ENCODE results near the gene DHX57.
A peak's percentile ranks its signal among the peaks of the same experiment; 100 is the strongest.

Gene DHX57

GRCh38 chr2:38905251-38905650 lies 29.5 kb upstream of the DHX57 start:
- H3K9ac ChIP-seq (ENCODE audit: low read length in 5 of 5), result no peak overlapping the region
- no peaks in the 10 kb centered on the region for H3K9me3 ChIP-seq (ENCODE audit: control insufficient read depth in 5 of 5, low read length in 5 of 5)
- no peaks in the 10 kb centered on the region for H3K4me1 ChIP-seq (ENCODE audit: control insufficient read depth in 5 of 5, insufficient read depth in 5 of 5, low read length in 5 of 5)
- H3K27me3 ChIP-seq (ENCODE audit: control insufficient read depth in 5 of 5, insufficient read depth in 4 of 5, low read length in 5 of 5), result no peaks in the 10 kb centered on the region
- H3K4me3 ChIP-seq (ENCODE audit: low read depth in 1 of 5, low read length in 5 of 5), result no peak overlapping the region
- H3K27ac ChIP-seq (ENCODE audit: low read depth, low read length), result no peak overlapping the region
- H3K36me3 ChIP-seq (ENCODE audit: control insufficient read depth in 5 of 5, insufficient read depth in 5 of 5, low read length in 5 of 5), result no peaks in the 10 kb centered on the region

GRCh38 chr2:38900726-38901125 lies 25.0 kb upstream of the DHX57 start:
- Histone ChIP-seq H3K4me1 (ENCODE audit: control insufficient read depth in 5 of 5, insufficient read depth in 5 of 5, low read length in 5 of 5) (no peaks in the 10 kb centered on the region), H3K27ac (ENCODE audit: low read depth, low read length) (no peak overlapping the region), H3K9me3 (ENCODE audit: control insufficient read depth in 5 of 5, low read length in 5 of 5) (no peaks in the 10 kb centered on the region), H3K36me3 (ENCODE audit: control insufficient read depth in 5 of 5, insufficient read depth in 5 of 5, low read length in 5 of 5) (no peaks in the 10 kb centered on the region), H3K4me3 (ENCODE audit: low read depth in 1 of 5, low read length in 5 of 5) (no peak overlapping the region), H3K27me3 (ENCODE audit: control insufficient read depth in 5 of 5, insufficient read depth in 4 of 5, low read length in 5 of 5) (no peaks in the 10 kb centered on the region), H3K9ac (ENCODE audit: low read length in 5 of 5) (no peak overlapping the region)

GRCh38 chr2:38898256-38898655 lies 22.5 kb upstream of the DHX57 start:
- Histone ChIP-seq H3K27me3 (ENCODE audit: control insufficient read depth in 5 of 5, insufficient read depth in 4 of 5, low read length in 5 of 5) (no peaks in the 10 kb centered on the region), H3K4me1 (ENCODE audit: control insufficient read depth in 5 of 5, insufficient read depth in 5 of 5, low read length in 5 of 5) (no peaks in the 10 kb centered on the region), H3K9me3 (ENCODE audit: control insufficient read depth in 5 of 5, low read length in 5 of 5) (no peaks in the 10 kb centered on the region), H3K4me3 (ENCODE audit: low read depth in 1 of 5, low read length in 5 of 5) (no peak overlapping the region), H3K9ac (ENCODE audit: low read length in 5 of 5) (no peak overlapping the region), H3K36me3 (ENCODE audit: control insufficient read depth in 5 of 5, insufficient read depth in 5 of 5, low read length in 5 of 5) (no peaks in the 10 kb centered on the region), H3K27ac (ENCODE audit: low read depth, low read length) (no peak overlapping the region)

GRCh38 chr2:38892819-38893218 lies 17.1 kb upstream of the DHX57 start:
- no peaks in the 10 kb centered on the region for H3K27me3 ChIP-seq (ENCODE audit: control insufficient read depth in 5 of 5, insufficient read depth in 4 of 5, low read length in 5 of 5)
- H3K4me3 ChIP-seq (ENCODE audit: low read depth in 1 of 5, low read length in 5 of 5), result no peak overlapping the region
- no peak overlapping the region for H3K9ac ChIP-seq (ENCODE audit: low read length in 5 of 5)
- no peaks in the 10 kb centered on the region for H3K36me3 ChIP-seq (ENCODE audit: control insufficient read depth in 5 of 5, insufficient read depth in 5 of 5, low read length in 5 of 5)
- peaks cover 0 to 4% (median 0%) of the 10 kb centered on the region in 5 donors for H3K9me3 ChIP-seq (ENCODE audit: control insufficient read depth in 5 of 5, low read length in 5 of 5)
- no peak overlapping the region for H3K27ac ChIP-seq (ENCODE audit: low read depth, low read length)
- no peaks in the 10 kb centered on the region for H3K4me1 ChIP-seq (ENCODE audit: control insufficient read depth in 5 of 5, insufficient read depth in 5 of 5, low read length in 5 of 5)

- Histone ChIP-seq H3K9ac (ENCODE audit: low read length in 5 of 5) (no peak within 1 kb of the TSS), H3K27me3 (ENCODE audit: control insufficient read depth in 5 of 5, insufficient read depth in 4 of 5, low read length in 5 of 5) (no peaks in the 10 kb centered on the region), H3K4me3 (ENCODE audit: low read depth in 1 of 5, low read length in 5 of 5) (no peak within 1 kb of the TSS), H3K36me3 (ENCODE audit: control insufficient read depth in 5 of 5, insufficient read depth in 5 of 5, low read length in 5 of 5) (no peaks in the 10 kb centered on the region), H3K4me1 (ENCODE audit: control insufficient read depth in 5 of 5, insufficient read depth in 5 of 5, low read length in 5 of 5) (no peaks in the 10 kb centered on the region), H3K27ac (ENCODE audit: low read depth, low read length) (no peak within 1 kb of the TSS), H3K9me3 (ENCODE audit: control insufficient read depth in 5 of 5, low read length in 5 of 5) (peaks cover 0 to 4% (median 0%) of the 10 kb centered on the region in 5 donors)
These were observed 13.8 kb upstream of the DHX57 start, which contains the start of gene ARHGEF33 for GRCh38 chr2:38889575-38889974. ARHGEF33 (plus strand) TSS chr2:38889875; CDS start chr2:38919448, 29,573 bp downstream.

- Histone ChIP-seq H3K9me3 (ENCODE audit: control insufficient read depth in 5 of 5, low read length in 5 of 5) (peaks cover 0 to 4% (median 0%) of the 10 kb centered on the region in 5 donors), H3K9ac (ENCODE audit: low read length in 5 of 5) (no peak overlapping the region), H3K4me1 (ENCODE audit: control insufficient read depth in 5 of 5, insufficient read depth in 5 of 5, low read length in 5 of 5) (no peaks in the 10 kb centered on the region), H3K4me3 (ENCODE audit: low read depth in 1 of 5, low read length in 5 of 5) (no peak overlapping the region), H3K27me3 (ENCODE audit: control insufficient read depth in 5 of 5, insufficient read depth in 4 of 5, low read length in 5 of 5) (no peaks in the 10 kb centered on the region), H3K27ac (ENCODE audit: low read depth, low read length) (no peak overlapping the region), H3K36me3 (ENCODE audit: control insufficient read depth in 5 of 5, insufficient read depth in 5 of 5, low read length in 5 of 5) (no peaks in the 10 kb centered on the region)
These were observed 13.3 kb upstream of the DHX57 start for GRCh38 chr2:38889045-38889444.

GRCh38 chr2:38887902-38888554 lies 12.3 kb upstream of the DHX57 start:
- H3K36me3 ChIP-seq (ENCODE audit: control insufficient read depth in 5 of 5, insufficient read depth in 5 of 5, low read length in 5 of 5), result no peaks in the 10 kb centered on the region
- no peak overlapping the region for H3K4me3 ChIP-seq (ENCODE audit: low read depth in 1 of 5, low read length in 5 of 5)
- H3K27ac ChIP-seq (ENCODE audit: low read depth, low read length), result no peak overlapping the region
- peaks cover 0 to 4% (median 0%) of the 10 kb centered on the region in 5 donors for H3K9me3 ChIP-seq (ENCODE audit: control insufficient read depth in 5 of 5, low read length in 5 of 5)
- H3K27me3 ChIP-seq (ENCODE audit: control insufficient read depth in 5 of 5, insufficient read depth in 4 of 5, low read length in 5 of 5), result no peaks in the 10 kb centered on the region
- H3K4me1 ChIP-seq (ENCODE audit: control insufficient read depth in 5 of 5, insufficient read depth in 5 of 5, low read length in 5 of 5), result no peaks in the 10 kb centered on the region
- H3K9ac ChIP-seq (ENCODE audit: low read length in 5 of 5), result no peak overlapping the region

GRCh38 chr2:38887347-38887746 lies 11.6 kb upstream of the DHX57 start:
- Histone ChIP-seq H3K9ac (ENCODE audit: low read length in 5 of 5) (no peak overlapping the region), H3K4me1 (ENCODE audit: control insufficient read depth in 5 of 5, insufficient read depth in 5 of 5, low read length in 5 of 5) (no peaks in the 10 kb centered on the region), H3K27me3 (ENCODE audit: control insufficient read depth in 5 of 5, insufficient read depth in 4 of 5, low read length in 5 of 5) (no peaks in the 10 kb centered on the region), H3K27ac (ENCODE audit: low read depth, low read length) (no peak overlapping the region), H3K4me3 (ENCODE audit: low read depth in 1 of 5, low read length in 5 of 5) (no peak overlapping the region), H3K36me3 (ENCODE audit: control insufficient read depth in 5 of 5, insufficient read depth in 5 of 5, low read length in 5 of 5) (peaks cover 0 to 3% (median 0%) of the 10 kb centered on the region in 5 donors), H3K9me3 (ENCODE audit: control insufficient read depth in 5 of 5, low read length in 5 of 5) (peaks cover 0 to 4% (median 0%) of the 10 kb centered on the region in 5 donors)

- no peaks in the 10 kb centered on the region for H3K4me1 ChIP-seq (ENCODE audit: control insufficient read depth in 5 of 5, insufficient read depth in 5 of 5, low read length in 5 of 5)
- H3K27ac ChIP-seq (ENCODE audit: low read depth, low read length), result no peak overlapping the region
- H3K36me3 ChIP-seq (ENCODE audit: control insufficient read depth in 5 of 5, insufficient read depth in 5 of 5, low read length in 5 of 5), result peaks cover 0 to 6% (median 2%) of the 10 kb centered on the region in 5 donors
- H3K4me3 ChIP-seq (ENCODE audit: low read depth in 1 of 5, low read length in 5 of 5), result no peak overlapping the region
- no peak overlapping the region for H3K9ac ChIP-seq (ENCODE audit: low read length in 5 of 5)
- peaks cover 0 to 4% (median 0%) of the 10 kb centered on the region in 5 donors for H3K9me3 ChIP-seq (ENCODE audit: control insufficient read depth in 5 of 5, low read length in 5 of 5)
- H3K27me3 ChIP-seq (ENCODE audit: control insufficient read depth in 5 of 5, insufficient read depth in 4 of 5, low read length in 5 of 5), result no peaks in the 10 kb centered on the region
These were observed 10.3 kb upstream of the DHX57 start for GRCh38 chr2:38886063-38886462.

GRCh38 chr2:38876407-38876806 lies 673 bp upstream of the DHX57 start:
- H3K27ac ChIP-seq (ENCODE audit: low read depth, low read length), result peak overlapping the region; percentile 51
- no peaks in the 10 kb centered on the region for H3K27me3 ChIP-seq (ENCODE audit: control insufficient read depth in 5 of 5, insufficient read depth in 4 of 5, low read length in 5 of 5)
- H3K9me3 ChIP-seq (ENCODE audit: control insufficient read depth in 5 of 5, low read length in 5 of 5), result peaks cover 0 to 6% (median 3%) of the 10 kb centered on the region in 5 donors
- peak overlapping the region; percentile 69 to 86 (median 77) for H3K9ac ChIP-seq (ENCODE audit: low read length in 5 of 5)
- peak overlapping the region; percentile 96 to 100 (median 99) for H3K4me3 ChIP-seq (ENCODE audit: low read depth in 1 of 5, low read length in 5 of 5)
- peaks cover 0 to 9% (median 4%) of the 10 kb centered on the region in 5 donors for H3K36me3 ChIP-seq (ENCODE audit: control insufficient read depth in 5 of 5, insufficient read depth in 5 of 5, low read length in 5 of 5)
- peaks cover 5 to 22% (median 16%) of the 10 kb centered on the region in 5 donors for H3K4me1 ChIP-seq (ENCODE audit: control insufficient read depth in 5 of 5, insufficient read depth in 5 of 5, low read length in 5 of 5)
